A673 (cell line): ENCODE results near the gene BIVM. TPM values are rescaled to one million over a fixed set of nuclear protein-coding genes. Genes with fewer than 3 reads are reported as not detected.
"Not testable (repeated sequence)": the region's sequence is repeated elsewhere in the genome, so short reads cannot be mapped to it uniquely, and the experiment has no call there.

Experiments
- BruUV-seq: library from RNA; stranded (reverse); fragments of 400-500 nt; replicated peaks from 2 replicates; lab custom pipeline; 2021; lab: Mats Ljungman, UMichigan
- CTCF ChIA-PET: fragments of 300-600 bp; sonication (Branson Sonifier 250); formaldehyde crosslinking; loops from one replicate; lab custom pipeline; 2022; ENCODE audit warnings: antibody characterized with exemption; lab: Charles Lee
- POLR2A ChIA-PET: fragments of 300-600 bp; sonication (Branson Sonifier 250); formaldehyde crosslinking; loops from one replicate; lab custom pipeline; 2022; ENCODE audit warnings: antibody characterized with exemption; ENCODE audit not compliant: low non-redundant PET; lab: Charles Lee
- DNase-seq: peaks from one replicate; pipeline ENCODE4 v3.0.0-alpha.2; 2015; ENCODE audit warnings: low spot score
- H3K27ac ChIP-seq: fragments of 200-600 bp; sonication (generic); 2 replicates; pipeline ENCODE4 v1.5.1; 2016; ENCODE audit warnings: mixed run types, low read depth, mild to moderate bottlenecking, mixed read lengths, antibody characterized with exemption, low read length; ENCODE audit not compliant: poor library complexity, severe bottlenecking
- H3K27me3 ChIP-seq: fragments of 200-600 bp; sonication (generic); replicated peaks from 2 replicates; pipeline ENCODE4 v1.6.1; 2017; ENCODE audit warnings: mixed run types, low read depth, mild to moderate bottlenecking, mixed read lengths, antibody characterized with exemption, low read length; ENCODE audit not compliant: insufficient read depth, poor library complexity
- H3K36me3 ChIP-seq: fragments of 200-600 bp; sonication (generic); 2 replicates; pipeline ENCODE4 v1.6.1; 2016; ENCODE audit warnings: mixed run types, mild to moderate bottlenecking, mixed read lengths, antibody characterized with exemption, low read length; ENCODE audit not compliant: insufficient read depth, poor library complexity, severe bottlenecking
- H3K4me1 ChIP-seq: fragments of 200-600 bp; sonication (generic); 2 replicates; pipeline ENCODE4 v1.6.1; 2017; ENCODE audit warnings: mixed run types, mild to moderate bottlenecking, mixed read lengths, antibody characterized with exemption, low read length; ENCODE audit not compliant: insufficient read depth, poor library complexity, severe bottlenecking
- H3K4me3 ChIP-seq: fragments of 200-600 bp; sonication (generic); 2 replicates; pipeline ENCODE4 v1.5.1; 2016; ENCODE audit warnings: low read depth, mixed run types, mild to moderate bottlenecking, mixed read lengths, low read length; ENCODE audit not compliant: poor library complexity, severe bottlenecking
- H3K9me3 ChIP-seq: fragments of 200-600 bp; sonication (generic); 2 replicates; pipeline ENCODE4 v1.6.1; 2016; ENCODE audit warnings: mixed run types, low read depth, mild to moderate bottlenecking, mixed read lengths, antibody characterized with exemption, low read length; ENCODE audit not compliant: poor library complexity, severe bottlenecking
- CTCF ChIP-seq: fragments of 300-800, 200-600 bp; sonication (generic); conservative IDR thresholded peaks from 2 replicates; pipeline ENCODE4 v1.5.1; 2017; ENCODE audit warnings: low read depth, mild to moderate bottlenecking, antibody characterized with exemption, low read length, moderate library complexity, mixed read lengths
- EZH2 ChIP-seq: fragments of 200-600 bp; sonication (generic); IDR thresholded peaks from 2 replicates; pipeline ENCODE4 v1.6.1; 2017; ENCODE audit warnings: borderline replicate concordance, low read depth, mild to moderate bottlenecking, mixed read lengths, antibody characterized with exemption, low read length; ENCODE audit not compliant: poor library complexity, severe bottlenecking
- intact Hi-C: fragments of 100-400 bp; cut with micrococcal nuclease; formaldehyde crosslinking; loops from one replicate; pipeline ENCODE4 v1.10.0; 2022; ENCODE audit not compliant: unreplicated experiment
- total RNA-seq: library from RNA; stranded (reverse); gene quantifications from 2 replicates; pipeline ENCODE4 v1.2.3, GENCODE V29; 2021

Gene BIVM
- total RNA-seq, 1 experiment from 2014 or later = 19.5 TPM

GRCh38 chr13:102777736-102778135 is 21.2 kb upstream of the BIVM start:
- no peaks in the 10 kb centered on the region for H3K27me3 ChIP-seq
- intact Hi-C loops = no loop called here
- DNase-seq = no peak
- H3K36me3 ChIP-seq = no peaks in the 10 kb centered on the region
- no peak overlapping the region for H3K4me3 ChIP-seq
- no peaks in the 10 kb centered on the region for H3K9me3 ChIP-seq
- no peak overlapping the region for H3K27ac ChIP-seq
- no TSS peak for BruUV-seq
- TF ChIP-seq EZH2 (no peak), CTCF (no peak)
- ChIA-PET CTCF (no interaction called here), POLR2A (no interaction called here)
- peaks cover under 1% of the 10 kb centered on the region for H3K4me1 ChIP-seq

GRCh38 chr13:102779436-102780159 is 19.3 kb upstream of the BIVM start:
- intact Hi-C loops = no loop called here
- H3K36me3 ChIP-seq = no peaks in the 10 kb centered on the region
- BruUV-seq = no TSS peak
- H3K9me3 ChIP-seq = no peaks in the 10 kb centered on the region
- no peaks in the 10 kb centered on the region for H3K4me1 ChIP-seq
- no peak overlapping the region for H3K27ac ChIP-seq
- ChIA-PET POLR2A (no interaction called here), CTCF (no interaction called here)
- H3K4me3 ChIP-seq = no peak overlapping the region
- TF ChIP-seq CTCF (no peak), EZH2 (no peak)
- H3K27me3 ChIP-seq = no peaks in the 10 kb centered on the region
- no peak for DNase-seq

GRCh38 chr13:102780656-102781055 is 18.3 kb upstream of the BIVM start:
- H3K9me3 ChIP-seq, H3K4me1 ChIP-seq, BruUV-seq, H3K27ac ChIP-seq, DNase-seq, intact Hi-C loops, H3K36me3 ChIP-seq, H3K27me3 ChIP-seq, CTCF ChIA-PET, POLR2A ChIA-PET, H3K4me3 ChIP-seq: not testable (repeated sequence)

- no peak for TF ChIP-seq EZH2
- no peak for TF ChIP-seq CTCF
- POLR2A ChIA-PET = no interaction called here
- CTCF ChIA-PET = no interaction called here
These were observed 17.3 kb upstream of the BIVM start for GRCh38 chr13:102781591-102781990.

More at GRCh38 chr13:102781591-102781990, 17.3 kb upstream of the BIVM start:
- intact Hi-C loops = no loop called here
- H3K27ac ChIP-seq = no peak overlapping the region
- no TSS peak for BruUV-seq
- H3K27me3 ChIP-seq = no peaks in the 10 kb centered on the region
- no peaks in the 10 kb centered on the region for H3K9me3 ChIP-seq
- DNase-seq = no peak
- H3K4me3 ChIP-seq = no peak overlapping the region
- H3K4me1 ChIP-seq = no peaks in the 10 kb centered on the region
- H3K36me3 ChIP-seq = no peaks in the 10 kb centered on the region
